GM23248 (cell line): ENCODE results near the gene CDCA5.

Experiments used
- EZH2 ChIP-seq: fragments of 200-600 bp; sonication (generic); IDR thresholded peaks from 2 replicates; pipeline ENCODE4 v1.6.1; 2018; ENCODE audit warnings: antibody characterized with exemption, mild to moderate bottlenecking; ENCODE audit not compliant: insufficient read depth, poor library complexity, severe bottlenecking
- EZH2phosphoT487 ChIP-seq: fragments of 200-600 bp; sonication (generic); IDR thresholded peaks from 2 replicates; pipeline ENCODE4 v1.6.1; 2018; ENCODE audit warnings: antibody characterized with exemption, moderate library complexity, mild to moderate bottlenecking, low read depth; ENCODE audit not compliant: insufficient read depth

DNA sequence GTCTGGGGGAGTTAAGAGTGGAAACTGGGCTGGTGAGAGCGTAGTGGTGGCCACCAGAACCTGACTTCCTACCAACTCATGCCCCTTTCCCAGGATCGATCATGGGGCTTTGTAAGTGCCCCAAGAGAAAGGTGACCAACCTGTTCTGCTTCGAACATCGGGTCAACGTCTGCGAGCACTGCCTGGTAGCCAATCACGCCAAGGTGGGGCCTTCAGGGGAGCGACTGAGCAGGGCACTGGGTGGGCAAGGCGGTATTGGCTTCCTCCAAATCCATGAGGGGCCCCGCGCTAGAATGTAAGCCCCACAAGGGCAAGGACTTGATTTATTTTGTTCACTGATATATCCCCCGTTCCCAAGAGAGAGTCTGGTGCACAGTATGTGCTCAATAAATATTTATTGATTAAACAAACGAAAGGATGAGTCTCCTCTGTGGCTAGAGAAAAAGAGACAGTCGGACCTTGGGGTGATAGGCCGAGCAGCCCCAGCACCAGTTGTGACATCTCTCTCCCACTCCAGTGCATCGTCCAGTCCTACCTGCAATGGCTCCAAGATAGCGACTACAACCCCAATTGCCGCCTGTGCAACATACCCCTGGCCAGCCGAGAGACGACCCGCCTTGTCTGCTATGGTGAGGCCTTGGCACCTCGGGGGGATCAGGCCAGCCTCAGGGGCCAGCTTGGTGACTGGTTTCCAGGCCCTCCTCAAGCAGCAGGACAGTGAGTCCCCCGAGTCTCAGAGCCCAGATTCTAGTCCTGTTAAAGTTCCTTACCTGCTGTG, 947 bp upstream of the CDCA5 start:
- TF ChIP-seq EZH2 (no peak), EZH2phosphoT487 (no peak)
